Inferior parietal cortex (tissue), 1 donor: ENCODE data around the gene ARHGAP23.

ENCODE experiments used
- DNase-seq: peaks from one replicate; pipeline ENCODE4 v3.0.0-alpha.2; 2016; ENCODE audit errors: extremely low spot score

Gene ARHGAP23

DNA sequence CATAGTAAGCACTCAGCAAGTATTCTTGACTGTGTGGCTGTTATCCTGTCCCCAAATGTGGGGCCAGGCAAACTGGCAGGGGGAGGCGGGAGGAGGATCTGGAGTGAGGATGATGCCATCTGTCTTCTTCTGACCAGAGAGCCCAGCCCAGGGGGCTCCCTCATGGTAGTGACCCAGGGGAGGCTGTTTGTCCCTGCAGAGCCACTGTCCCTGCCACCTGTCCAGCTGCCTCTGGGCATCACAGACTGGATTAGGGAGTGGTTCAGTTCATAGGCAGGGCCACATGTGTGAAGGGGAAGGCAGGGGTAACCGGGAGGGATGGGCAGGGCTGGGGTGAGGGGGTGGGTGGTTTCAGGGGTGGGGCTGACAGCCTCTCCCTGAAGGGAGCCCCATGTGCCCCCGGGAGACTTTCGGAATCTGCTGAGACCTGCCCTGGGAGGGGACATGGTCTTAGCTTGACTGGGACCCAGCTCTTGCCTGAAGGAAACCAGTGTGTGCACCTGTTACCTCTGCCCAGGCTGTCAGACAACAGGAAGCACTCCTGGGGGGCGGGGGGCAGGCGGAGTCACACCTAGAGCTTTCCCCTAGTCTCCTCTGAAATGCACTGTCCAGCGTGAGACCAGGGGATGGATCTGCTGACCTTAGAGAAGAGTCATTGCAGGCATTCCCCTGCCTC is 15.2 kb downstream of the ARHGAP23 start:
- DNase-seq: no peak

- DNase-seq: peak; percentile 73
These were observed 15.9 kb downstream of the ARHGAP23 start for GRCh38 chr17:38444151-38444550.

DNA sequence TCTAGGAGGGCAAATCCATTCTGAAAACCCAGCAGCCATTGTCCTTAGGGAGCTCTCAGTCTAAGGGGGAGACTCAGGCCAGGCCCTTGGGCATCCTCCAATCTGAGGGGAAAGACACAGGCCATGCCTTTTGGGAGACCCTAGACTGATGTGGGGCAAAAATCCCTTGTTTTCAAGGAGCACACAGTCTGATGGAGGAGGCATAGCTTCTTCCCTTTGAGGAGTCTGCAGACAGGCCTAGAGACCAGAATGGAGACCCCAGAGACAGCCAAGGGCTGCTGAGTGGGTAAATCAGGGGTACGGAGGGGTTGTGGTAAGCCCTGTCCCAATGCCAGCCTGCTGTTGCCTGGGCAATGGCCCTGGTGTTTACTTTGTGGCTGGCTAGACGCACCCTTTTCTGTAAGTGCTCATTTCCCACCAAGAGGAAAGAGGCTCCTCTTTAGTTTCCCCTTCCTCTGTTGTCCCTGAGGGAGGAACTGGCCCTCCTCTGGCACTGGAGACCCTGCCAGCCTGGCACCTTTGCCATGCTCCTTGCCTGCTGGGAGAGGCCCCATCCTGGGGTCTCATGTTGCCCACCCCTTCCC is 19.3 kb downstream of the ARHGAP23 start:
- DNase-seq: no peak

GRCh38 chr17:38448208-38448771 is 20.0 kb downstream of the ARHGAP23 start:
- no peak for DNase-seq

GRCh38 chr17:38449364-38449763 is 21.1 kb downstream of the ARHGAP23 start:
- no peak for DNase-seq

DNA sequence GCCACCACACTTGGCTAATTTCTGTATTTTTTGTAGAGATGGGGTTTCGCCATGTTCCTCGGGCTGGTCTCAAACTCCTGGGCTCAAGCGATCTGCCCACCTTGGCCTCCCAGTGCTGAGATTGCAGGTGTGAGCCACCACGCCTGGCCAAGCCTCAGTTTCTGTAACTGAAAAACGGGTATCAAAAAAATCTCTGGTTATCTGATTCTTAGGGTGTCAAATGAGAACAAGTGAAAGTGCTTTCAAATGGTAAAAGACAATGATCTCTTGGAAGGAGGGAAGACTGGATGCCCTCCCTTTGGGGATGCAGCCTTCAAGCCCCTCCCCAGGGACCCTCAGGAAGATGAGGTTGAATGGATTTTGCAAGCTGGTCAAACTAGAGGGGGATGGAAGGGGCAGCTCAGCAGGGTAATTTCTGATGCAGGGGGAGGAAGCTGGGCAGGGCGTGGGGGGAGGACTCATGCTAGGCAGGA is 22.3 kb downstream of the ARHGAP23 start:
- no peak for DNase-seq

GRCh38 chr17:38451030-38451839 is 23.0 kb downstream of the ARHGAP23 start:
- no peak for DNase-seq

DNA sequence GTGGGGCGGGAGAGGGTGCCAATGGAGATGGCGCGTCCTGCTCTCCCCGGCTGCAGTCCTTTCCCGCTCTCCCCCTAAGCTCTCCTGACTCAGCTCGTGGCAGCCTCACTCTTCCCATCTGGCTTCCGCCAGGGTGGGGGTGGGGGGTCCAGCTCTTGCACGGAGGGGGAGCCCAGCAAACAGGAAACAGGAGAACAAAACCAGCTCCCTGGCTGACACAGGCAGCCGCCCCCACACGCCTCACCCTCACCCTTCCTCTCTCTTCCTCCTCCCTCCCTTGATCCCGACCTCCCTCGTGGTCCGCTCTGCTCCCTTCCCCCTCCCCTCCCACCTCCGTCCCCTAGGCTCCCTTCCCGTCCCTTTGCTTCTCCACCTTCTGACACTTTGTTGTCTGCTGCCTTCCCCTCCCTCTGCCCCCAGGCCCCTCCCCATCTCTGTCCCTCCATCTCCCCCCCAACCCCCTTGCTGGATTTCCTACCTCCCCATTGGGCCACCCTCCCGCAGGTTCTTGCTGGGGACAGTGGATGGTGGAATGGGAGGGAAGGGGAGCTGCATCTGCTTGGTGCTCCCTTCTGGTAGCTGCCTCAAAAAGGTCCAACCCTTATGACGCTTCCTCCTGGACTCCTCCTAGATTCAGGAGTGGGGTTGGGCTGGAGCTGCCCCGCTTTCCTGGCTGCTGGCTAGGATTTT is 23.7 kb downstream of the ARHGAP23 start:
- DNase-seq: no peak

- no peak for DNase-seq
These were observed 24.5 kb downstream of the ARHGAP23 start for GRCh38 chr17:38452719-38453118.

DNA sequence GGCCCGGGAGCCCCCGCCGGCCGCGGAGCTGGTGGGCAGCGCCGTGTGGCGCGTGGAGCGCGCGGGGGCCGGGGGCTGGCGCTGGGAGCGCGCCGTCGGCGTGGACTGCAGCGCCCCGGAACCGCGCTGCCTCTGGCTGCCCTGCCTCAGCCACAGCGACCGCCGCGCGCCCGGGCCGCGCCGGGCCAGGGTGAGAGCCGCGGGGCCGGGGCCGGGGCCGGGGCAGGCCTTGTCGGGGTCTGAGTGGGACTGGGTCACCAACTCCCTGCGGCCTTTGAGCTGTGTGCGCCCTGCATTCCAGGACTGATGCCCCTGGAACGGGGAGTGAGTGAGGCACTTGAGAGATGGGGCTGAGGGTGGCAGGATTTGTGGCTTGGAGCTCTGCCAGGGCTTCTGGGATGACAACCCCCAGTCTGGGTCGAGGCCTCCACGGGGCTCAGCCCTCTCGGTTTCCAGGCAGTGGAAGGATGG is 25.7 kb downstream of the ARHGAP23 start:
- no peak for DNase-seq

DNA sequence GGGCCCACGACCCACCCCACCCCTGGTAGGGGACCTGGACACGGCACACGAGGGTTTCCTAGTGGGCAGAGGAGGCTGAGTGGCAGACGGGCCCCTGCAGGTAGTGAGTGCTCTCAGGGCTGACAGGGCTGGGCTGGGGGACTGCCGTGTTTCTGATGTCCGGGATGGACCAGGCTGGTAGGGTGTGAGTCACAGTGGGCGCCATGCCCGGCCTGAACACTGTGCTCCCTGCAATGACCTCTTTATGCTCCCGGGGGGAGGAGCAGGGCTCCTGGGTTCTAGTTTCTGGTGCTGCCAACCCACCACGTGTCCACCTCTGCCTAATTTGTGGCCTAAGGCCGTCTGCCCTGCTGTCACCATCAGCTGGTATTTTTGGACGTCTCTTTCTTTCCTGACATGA is 26.3 kb downstream of the ARHGAP23 start:
- peak; percentile 84 for DNase-seq

GRCh38 chr17:38455288-38455915 is 27.1 kb downstream of the ARHGAP23 start:
- no peak for DNase-seq

GRCh38 chr17:38456031-38456815 is 28.0 kb downstream of the ARHGAP23 start:
- DNase-seq: no peak

DNA sequence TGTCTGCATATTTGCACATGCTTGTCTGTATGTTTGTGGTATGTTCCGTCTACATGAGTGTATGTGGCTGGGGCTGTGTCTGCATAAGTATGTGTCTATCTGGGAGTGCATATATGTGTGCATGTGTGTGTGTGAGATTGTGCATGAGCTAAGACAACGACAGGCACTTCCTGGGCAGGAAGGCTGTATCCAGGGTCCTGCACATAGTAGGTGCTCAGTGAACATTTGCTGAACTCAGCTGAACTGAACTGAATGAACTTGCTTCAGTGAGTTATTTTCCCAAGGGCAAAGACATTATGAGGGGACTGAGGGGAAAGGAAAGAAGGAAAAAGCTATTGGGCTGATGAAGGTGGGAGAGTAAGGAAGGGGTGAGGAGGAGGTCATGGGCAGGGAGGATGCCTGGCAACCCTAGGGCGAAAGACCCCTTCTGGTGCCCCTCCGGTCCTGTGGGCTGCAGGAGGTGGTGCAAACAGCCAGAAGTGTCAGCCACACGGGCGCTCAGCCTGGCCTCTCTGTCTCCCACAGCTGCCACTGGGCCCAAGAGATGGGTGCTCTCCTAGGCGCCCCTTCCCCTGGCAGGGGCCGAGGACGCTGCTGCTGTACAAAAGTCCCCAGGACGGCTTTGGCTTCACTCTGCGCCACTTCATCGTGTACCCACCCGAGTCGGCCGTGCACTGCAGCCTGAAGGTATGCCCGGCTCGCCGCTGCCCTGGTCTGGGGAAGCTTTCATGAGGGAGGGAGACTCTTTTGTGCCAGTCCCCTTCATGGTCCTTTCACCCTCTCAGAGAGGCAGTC is 29.5 kb downstream of the ARHGAP23 start:
- no peak for DNase-seq

DNA sequence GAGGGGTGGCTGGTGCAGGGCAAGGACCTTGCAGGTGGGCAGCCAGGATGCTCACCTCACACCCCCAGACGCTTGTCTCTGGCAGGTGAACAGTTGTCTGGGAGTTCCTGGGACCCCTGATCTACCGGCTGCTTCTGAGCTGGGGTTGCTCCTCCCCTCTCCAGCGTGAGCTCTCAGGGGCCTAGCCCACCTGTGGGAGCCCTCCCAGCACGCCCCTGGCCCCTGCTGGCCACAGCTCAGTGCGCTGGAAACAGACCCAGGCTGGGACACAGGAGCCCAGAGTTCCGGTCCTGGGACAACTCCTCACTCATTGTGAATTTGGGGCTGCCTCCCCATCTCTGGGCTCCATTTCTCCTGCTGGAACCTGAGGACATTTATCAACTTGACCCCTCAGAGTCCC is 30.3 kb downstream of the ARHGAP23 start:
- no peak for DNase-seq

GRCh38 chr17:38459567-38459966 is 31.3 kb downstream of the ARHGAP23 start:
- no peak for DNase-seq

- no peak for DNase-seq
These were observed 31.9 kb downstream of the ARHGAP23 start for GRCh38 chr17:38460082-38460715.

DNA sequence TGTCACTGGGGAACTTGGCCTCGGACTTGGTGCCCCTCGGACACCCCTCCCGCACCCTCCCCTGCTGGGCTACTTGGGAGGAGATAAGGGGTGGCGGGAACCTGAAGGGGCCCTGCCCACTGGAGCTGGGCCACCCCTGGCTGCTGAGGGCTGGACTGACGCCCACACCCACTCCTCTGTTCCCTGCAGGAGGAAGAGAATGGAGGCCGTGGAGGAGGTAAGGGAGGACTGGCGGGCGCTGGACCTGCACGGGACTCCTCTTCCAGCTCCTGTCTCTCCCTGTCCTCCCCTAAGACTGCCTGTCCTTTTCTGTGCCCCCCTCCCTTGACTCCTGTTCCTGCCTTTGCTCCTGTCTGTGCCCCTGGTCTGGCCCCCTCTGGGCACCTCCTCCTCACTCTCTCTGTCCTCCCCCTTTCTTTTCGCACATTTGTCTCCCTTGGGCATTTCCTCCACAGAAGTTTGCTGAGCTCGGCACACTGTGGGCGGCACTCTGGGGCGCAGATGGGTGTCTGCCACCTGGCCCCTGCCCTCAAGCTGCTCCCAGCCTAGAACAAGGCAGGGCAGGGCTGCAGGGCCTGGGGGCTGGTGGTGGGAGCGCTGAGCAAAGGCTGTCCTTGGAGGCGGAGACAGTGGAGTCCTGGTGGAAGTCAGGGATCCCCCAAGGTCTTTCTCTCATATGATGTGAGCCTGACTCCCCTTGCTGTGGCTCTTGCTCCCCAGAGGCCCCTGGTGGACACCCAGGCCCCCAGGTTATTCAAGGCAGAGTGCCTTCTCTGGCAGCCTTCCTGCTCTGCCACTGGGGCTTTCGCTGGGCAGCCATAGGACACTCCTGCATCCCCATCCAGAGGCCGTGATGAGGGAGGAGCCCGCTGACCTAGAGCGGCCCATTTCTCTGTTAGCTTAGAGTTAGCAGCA is 32.7 kb downstream of the ARHGAP23 start:
- no peak for DNase-seq
